IPS DF 4.7 (cell line): ENCODE results near the gene IRX5.

Experiments
- DNase-seq: peaks from one replicate; pipeline ENCODE4 v3.0.0-alpha.2; 2013; ENCODE audit warnings: low spot score; ENCODE audit errors: extremely low read depth

Gene IRX5

GRCh38 chr16:54930005-54930868 is at the start of gene IRX5:
Gene IRX5, plus strand, starts transcription at chr16:54930865. Its CDS starts 334 bp downstream, at chr16:54931199.
- DNase-seq, result no peak

DNA sequence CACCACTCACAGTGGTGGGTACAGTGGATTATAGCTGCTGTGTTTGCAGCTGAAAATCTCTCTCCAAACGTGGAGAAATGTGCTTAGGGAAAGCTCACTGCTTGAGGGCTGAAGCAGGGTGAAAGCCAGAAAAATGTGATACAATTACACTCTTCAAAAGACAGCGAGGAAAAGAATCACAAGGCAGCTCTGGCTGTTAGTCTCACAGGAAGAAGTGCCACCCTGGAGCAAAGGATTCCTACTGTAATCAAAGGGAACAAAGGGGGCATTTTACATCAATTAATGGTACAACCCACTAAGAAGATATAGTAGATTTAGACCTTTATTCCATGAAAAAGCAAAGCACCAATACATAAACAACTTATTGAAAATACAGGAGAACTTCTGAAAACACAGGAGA is 48.1 kb upstream of the IRX5 start:
- DNase-seq, result no peak

DNA sequence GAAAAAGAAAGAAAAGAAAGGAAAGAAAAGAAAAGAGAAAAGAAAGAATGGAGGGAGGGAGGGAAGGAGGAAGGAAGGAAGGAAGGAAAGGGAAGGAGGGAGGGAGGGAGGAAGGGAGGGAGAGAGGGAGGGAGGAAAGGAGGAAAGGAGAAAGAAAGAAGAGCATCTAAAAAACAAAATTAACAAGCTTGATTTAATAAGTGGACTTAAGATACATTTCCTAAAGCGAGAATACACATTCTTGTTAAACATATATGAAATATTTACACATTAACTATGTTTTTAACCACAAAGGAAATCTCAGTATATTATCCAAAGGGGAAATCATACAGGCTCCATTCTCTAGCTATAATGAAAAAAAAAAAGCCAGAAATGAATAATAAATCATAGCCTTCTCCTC is 47.3 kb upstream of the IRX5 start:
- DNase-seq, result no peak

DNA sequence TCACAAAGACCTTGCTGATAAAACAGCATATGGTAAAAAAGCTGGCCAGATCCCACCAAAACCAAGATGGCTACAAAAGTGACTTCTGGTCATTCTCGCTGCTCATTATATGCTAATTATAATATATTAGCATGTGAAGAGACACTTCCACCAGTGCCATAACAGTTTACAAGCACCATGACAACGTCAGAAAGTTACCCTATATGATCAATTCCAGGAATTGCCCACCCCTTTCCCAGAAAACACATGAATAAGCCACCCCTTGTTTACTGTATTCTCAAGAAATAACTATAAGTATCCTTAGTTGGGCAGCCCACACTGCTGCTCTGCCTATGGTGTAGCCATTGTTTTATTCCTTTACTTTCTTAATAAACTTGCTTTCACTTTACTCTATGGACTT is 44.6 kb upstream of the IRX5 start:
- no peak for DNase-seq

GRCh38 chr16:54890381-54890780 is 40.3 kb upstream of the IRX5 start:
- no peak for DNase-seq

DNA sequence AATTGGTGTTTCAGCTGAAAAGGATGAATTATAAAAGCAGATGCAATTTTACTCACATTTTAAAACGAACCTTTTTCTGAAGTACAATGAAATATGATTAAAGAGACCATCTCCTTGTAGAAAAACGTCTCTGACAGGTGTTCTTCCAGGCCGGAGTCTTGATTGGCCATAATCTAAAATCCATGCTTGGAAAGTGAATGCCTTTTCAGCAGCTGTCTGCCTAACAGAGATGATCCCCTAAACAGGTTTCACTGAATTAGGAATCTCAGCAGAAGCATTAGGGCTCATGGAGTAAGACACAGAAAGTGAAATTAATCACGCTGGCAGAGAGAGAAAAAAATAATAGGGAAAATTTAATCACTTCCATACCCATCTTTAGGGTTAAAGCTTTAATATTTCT is 39.3 kb upstream of the IRX5 start:
- no peak for DNase-seq

DNA sequence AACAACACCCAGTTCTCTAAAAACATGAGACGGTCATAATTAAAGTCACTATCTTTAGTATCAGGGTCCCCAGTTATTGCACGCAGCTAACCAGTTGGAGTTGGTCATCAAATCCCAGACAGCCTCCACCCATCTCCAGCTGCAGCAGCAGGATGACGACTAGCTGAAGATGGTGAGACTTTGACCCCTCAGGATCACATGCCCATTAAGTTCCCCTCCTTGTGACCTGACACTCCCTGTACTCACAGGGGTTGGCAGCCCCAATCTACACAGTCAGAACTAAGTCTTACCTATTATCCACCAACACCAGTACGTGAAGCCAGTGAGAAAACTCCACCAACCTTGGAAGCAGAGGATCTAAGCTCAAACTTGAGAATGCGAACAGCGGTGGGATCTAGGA is 37.7 kb upstream of the IRX5 start:
- no peak for DNase-seq

- no peak for DNase-seq
These were observed 32.7 kb upstream of the IRX5 start for GRCh38 chr16:54897930-54898329.

- DNase-seq, result no peak
These were observed 29.1 kb upstream of the IRX5 start for GRCh38 chr16:54901606-54902005.

GRCh38 chr16:54903047-54903446 is 27.6 kb upstream of the IRX5 start:
- DNase-seq, result no peak

- DNase-seq, result no peak
These were observed 19.6 kb upstream of the IRX5 start for GRCh38 chr16:54911079-54911478.

- no peak for DNase-seq
These were observed 17.9 kb upstream of the IRX5 start for GRCh38 chr16:54912720-54913119.

DNA sequence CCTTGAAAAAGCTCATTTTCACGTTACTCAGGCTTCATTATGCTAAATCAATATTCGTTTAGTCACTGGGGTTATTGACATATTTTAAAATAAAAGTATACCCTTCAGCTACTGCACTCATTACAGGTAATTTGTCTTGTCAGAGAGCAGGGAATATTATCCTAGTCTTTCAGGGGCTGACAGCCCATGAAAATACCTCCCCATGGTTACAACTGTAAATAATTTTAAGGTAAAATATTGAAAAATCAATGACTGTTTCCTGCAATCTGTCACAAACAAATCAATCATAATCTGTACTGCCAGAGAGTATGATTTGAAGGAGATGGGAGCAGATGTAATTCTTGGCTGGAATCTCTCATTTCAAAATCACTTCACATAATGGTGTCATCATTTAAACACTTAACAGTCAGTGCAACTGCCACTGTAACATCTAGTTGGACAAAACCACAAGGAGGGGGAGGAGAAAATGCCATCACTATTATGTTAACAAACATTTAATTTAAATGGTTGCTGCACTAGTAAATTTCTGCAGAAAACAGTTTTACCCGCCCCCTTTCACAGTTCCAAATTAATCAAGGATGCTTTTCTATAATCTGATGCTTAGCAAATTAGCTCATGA is 9.3 kb upstream of the IRX5 start:
- no peak for DNase-seq

GRCh38 chr16:54923055-54923473 is 7.6 kb upstream of the IRX5 start:
- DNase-seq, result no peak

DNA sequence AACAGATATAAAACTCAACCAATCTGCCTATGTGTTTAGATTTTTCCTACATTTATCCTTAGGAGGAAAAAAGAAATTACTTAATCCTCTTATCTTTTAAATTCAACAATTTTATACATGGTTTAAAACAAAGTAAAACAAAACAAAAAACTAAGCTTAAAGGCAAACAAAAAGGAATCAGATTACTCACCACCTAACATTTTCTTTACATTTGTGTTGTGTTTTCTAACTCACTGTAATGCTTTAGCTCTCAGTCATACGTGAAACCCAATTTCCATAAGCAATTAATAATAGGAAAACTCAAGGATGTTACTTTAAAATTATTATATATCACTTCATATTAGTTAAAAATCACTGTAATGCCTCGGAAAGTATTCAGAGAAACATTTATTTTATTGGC is 6.7 kb upstream of the IRX5 start:
- no peak for DNase-seq

- DNase-seq, result no peak
These were observed 4.4 kb upstream of the IRX5 start for GRCh38 chr16:54926166-54926838.

GRCh38 chr16:54927125-54928015 is 3.3 kb upstream of the IRX5 start:
- DNase-seq, result no peak

GRCh38 chr16:54928016-54928356 is 2.7 kb upstream of the IRX5 start:
- no peak for DNase-seq

DNA sequence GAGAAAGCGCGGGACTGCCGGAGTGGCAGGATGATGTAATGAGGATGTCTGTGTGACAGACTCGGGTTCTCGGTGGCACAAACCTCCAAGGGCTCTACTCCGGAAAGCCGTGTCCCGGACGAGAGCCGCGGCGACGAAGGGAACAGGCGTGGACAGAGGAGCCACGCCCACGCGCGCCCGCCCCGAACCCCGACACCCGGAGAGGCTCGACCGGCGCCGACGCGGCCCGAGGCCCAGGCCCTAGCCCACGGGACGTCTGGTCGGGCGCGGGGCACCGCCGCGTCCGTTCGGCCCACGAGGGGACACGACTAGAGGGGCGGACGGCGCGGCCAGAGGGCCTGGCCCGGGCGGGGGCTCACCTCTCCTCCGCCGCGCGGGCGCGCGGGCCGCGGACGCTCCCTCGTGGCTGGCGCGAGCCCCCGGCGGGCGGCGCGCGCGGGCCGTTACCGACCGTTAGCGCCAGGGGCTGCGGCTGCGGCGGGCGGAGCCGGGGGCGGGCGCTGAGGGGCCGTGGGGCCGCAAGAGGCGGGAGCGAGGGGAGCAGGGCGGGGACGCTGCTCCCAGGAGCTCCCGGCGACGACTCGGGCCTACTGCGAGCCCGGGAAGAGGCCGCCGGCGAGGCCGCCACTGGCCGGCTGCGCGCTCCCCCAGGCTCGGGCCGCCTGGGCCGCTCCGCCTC is 2.1 kb upstream of the IRX5 start:
- DNase-seq, result no peak

GRCh38 chr16:54929090-54930004 is 1.3 kb upstream of the IRX5 start:
- no peak for DNase-seq
